Vagina (tissue), 2 donors: ENCODE results near the gene NDUFAF4. TPM values are rescaled to one million over a fixed set of nuclear protein-coding genes. Genes with fewer than 3 reads are reported as not detected.

Source experiments
- DNase-seq, 2 donors: peaks; one replicate each; pipeline ENCODE4 v3.0.0-alpha.2; 2017; ENCODE audit errors: extremely low spot score in 2 of 2
- H3K27ac ChIP-seq: fragments of 200-600 bp; sonication (generic); one replicate; pipeline ENCODE4 v1.5.1; 2019
- H3K27me3 ChIP-seq: fragments of 200-600 bp; sonication (generic); one replicate; pipeline ENCODE4 v1.5.1; 2019
- H3K36me3 ChIP-seq, 2 donors: fragments of 200-600 bp; sonication (generic); one replicate each; pipeline ENCODE4 v1.5.1; 2017 to 2019
- H3K4me1 ChIP-seq: fragments of 200-600 bp; sonication (generic); one replicate; pipeline ENCODE4 v1.5.1; 2019
- H3K4me3 ChIP-seq, 2 donors: fragments of 200-600 bp; sonication (generic); 1 replicate in 1 of 2; 2 replicates in 1 of 2; pipeline ENCODE4 v1.5.1; 2016 to 2019
- H3K9me3 ChIP-seq: fragments of 200-600 bp; sonication (generic); one replicate; pipeline ENCODE4 v1.5.1; 2019
- CTCF ChIP-seq, 3 experiments: fragments of 450-650 bp in 2 of 3; fragments of 200-600 bp in 1 of 3; sonication (generic) in 1 of 3; IDR thresholded peaks; one replicate each; pipeline ENCODE4 v1.5.1; 2017 to 2019; ENCODE audit warnings: antibody characterized with exemption in 3 of 3, mild to moderate bottlenecking in 2 of 3, moderate library complexity in 2 of 3
- POLR2A ChIP-seq, 2 donors: fragments of 450-650 bp; IDR thresholded peaks; one replicate each; pipeline ENCODE4 v1.6.1; 2017; ENCODE audit warnings: antibody characterized with exemption in 2 of 2, mild to moderate bottlenecking in 2 of 2, moderate library complexity in 2 of 2
- POLR2AphosphoS5 ChIP-seq, 2 donors: sonication (generic); formaldehyde crosslinking; IDR thresholded peaks; one replicate each; pipeline ENCODE4 v1.9.0; 2017; ENCODE audit warnings: antibody characterized with exemption in 2 of 2, mild to moderate bottlenecking in 2 of 2, low read depth in 1 of 2; ENCODE audit not compliant: insufficient read depth in 1 of 2
- intact Hi-C: fragments of 100-400 bp; cut with DNase I; formaldehyde crosslinking; loops from one replicate; pipeline ENCODE4 v1.15.1; 2023
- total RNA-seq: library from RNA; depleted of rRNA; stranded (reverse); fragments of >200 nt; gene quantifications from one replicate; pipeline ENCODE4 v1.2.3, GENCODE V29; 2016

NDUFAF4 gene
- total RNA-seq: 14.2 TPM

DNA sequence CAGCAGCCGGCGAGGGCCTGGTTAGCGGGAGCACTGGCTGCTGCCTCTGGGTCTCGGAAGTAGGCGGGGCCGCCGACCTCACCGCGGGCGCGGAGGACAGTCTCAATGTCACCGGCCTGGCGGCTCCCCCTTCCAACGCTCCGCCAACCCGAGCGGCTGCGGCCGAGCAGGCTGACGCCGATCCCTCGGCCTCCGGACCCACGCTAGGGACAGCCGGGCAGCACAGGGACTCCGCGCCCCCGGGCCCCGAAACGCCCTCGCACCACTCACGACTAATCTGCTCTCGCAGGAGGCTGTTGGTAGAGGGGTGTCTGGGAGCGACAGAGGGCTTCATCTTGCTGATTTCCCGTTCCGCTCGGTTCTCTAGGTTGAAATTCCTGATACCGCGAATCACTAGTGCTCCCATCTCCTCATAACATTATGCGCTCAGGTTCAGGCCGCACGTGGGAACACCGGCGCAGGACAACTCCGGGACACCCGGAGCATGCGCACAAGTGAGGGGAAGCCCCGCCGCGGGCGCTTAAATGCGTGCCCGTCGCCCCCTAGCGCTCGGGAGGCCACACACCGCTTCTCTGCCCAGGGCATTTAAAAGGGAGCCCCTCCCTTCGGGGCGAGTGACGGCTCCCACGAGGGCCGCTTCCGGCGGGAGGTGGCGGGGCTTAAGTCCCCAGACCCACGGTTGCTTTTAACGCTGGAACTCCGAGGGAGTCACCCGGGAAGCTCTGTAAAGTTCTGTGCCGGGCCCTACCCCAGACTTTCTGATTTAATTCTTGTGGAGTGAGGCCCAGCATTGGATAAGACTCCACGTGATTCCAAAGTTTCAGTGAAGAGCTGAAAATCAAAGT is at the start of gene NDUFAF4:
NDUFAF4 (minus strand) TSS at position 496 of the 845 bp plus-strand sequence; CDS start at position 406, 90 bp downstream.
- TF ChIP-seq CTCF (IDR thresholded peaks at IDR 0.05) (peak; percentile 67 to 91 (median 88)), POLR2A (IDR thresholded peaks at IDR 0.05) (peak in 1 of 2 donors; percentile 38), POLR2AphosphoS5 (IDR thresholded peaks at IDR 0.05; ENCODE audit: insufficient read depth in 1 of 2, low read depth in 1 of 2) (peak; percentile 86 to 89)
- peaks cover 37% of the 10 kb centered on the region for H3K4me1 ChIP-seq
- no peaks in the 10 kb centered on the region for H3K27me3 ChIP-seq
- H3K27ac ChIP-seq: peak within 1 kb of the TSS; percentile 88
- no peaks in the 10 kb centered on the region for H3K9me3 ChIP-seq
- peak; percentile 96 to 98 for DNase-seq
- H3K36me3 ChIP-seq: peaks cover 0 to 11% of the 10 kb centered on the region in 2 donors
- peak within 1 kb of the TSS; percentile 86 to 96 for H3K4me3 ChIP-seq
- intact Hi-C loops: no loop called here

DNA sequence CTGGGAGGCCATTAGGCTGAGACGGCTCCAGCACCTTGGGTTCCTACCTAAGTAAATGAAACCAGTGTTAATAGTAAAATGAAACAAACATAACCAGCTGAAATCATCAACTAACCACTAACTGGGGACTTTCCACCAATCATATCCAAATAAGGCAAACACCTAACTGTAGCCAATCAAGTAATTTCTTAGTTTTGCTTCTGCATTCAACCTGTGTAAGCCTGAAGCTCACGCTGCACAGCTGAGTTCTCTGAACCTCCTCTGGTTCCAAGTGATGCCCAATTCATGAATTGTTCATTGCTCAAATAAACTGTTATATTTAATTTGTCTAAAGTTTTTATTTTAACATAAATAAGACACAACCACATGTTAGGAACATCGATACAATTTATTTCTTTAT is 49.4 kb upstream of the NDUFAF4 start:
- Histone ChIP-seq H3K9me3 (no peaks in the 10 kb centered on the region), H3K4me3 (no peak overlapping the region), H3K27ac (no peak overlapping the region), H3K27me3 (no peaks in the 10 kb centered on the region), H3K4me1 (no peaks in the 10 kb centered on the region), H3K36me3 (no peaks in the 10 kb centered on the region)
- TF ChIP-seq CTCF (IDR thresholded peaks at IDR 0.05): no peak
- TF ChIP-seq POLR2AphosphoS5 (IDR thresholded peaks at IDR 0.05; ENCODE audit: insufficient read depth in 1 of 2, low read depth in 1 of 2): no peak
- TF ChIP-seq POLR2A (IDR thresholded peaks at IDR 0.05): no peak
- no peak for DNase-seq
- intact Hi-C loops: no loop called here

- DNase-seq: no peak
- intact Hi-C loops: no loop called here
- H3K4me1 ChIP-seq: peaks cover 5% of the 10 kb centered on the region
Observed at GRCh38 chr6:96943555-96944215, 46.0 kb upstream of the NDUFAF4 start.

DNA sequence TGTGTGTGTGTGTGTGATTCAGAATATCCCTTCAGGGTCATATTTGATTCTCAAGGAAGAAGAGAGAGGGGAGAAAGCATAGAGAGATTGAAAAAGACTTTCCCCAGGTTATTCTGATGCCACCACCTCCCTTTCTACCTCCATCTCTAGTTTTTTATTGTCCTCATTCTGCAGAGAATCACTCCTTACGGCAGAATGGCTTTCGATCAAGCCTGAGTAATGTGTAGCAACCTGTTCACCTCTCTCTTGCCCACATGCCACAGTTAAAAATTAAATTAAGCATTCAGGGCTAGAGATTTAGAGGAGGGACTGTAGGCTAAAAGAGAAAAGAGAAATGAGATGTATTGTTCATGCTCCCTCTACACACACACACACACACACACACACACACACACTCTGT is 45.0 kb upstream of the NDUFAF4 start:
- intact Hi-C loops: no loop called here
- H3K36me3 ChIP-seq: no peaks in the 10 kb centered on the region

More at GRCh38 chr6:96943555-96944215, 46.0 kb upstream of the NDUFAF4 start:
- TF ChIP-seq CTCF (IDR thresholded peaks at IDR 0.05) (no peak), POLR2AphosphoS5 (IDR thresholded peaks at IDR 0.05; ENCODE audit: insufficient read depth in 1 of 2, low read depth in 1 of 2) (no peak), POLR2A (IDR thresholded peaks at IDR 0.05) (no peak)
- H3K36me3 ChIP-seq: no peaks in the 10 kb centered on the region
- H3K27me3 ChIP-seq: no peaks in the 10 kb centered on the region
- no peak overlapping the region for H3K27ac ChIP-seq
- H3K9me3 ChIP-seq: no peaks in the 10 kb centered on the region
- no peak overlapping the region for H3K4me3 ChIP-seq

More for the DNA sequence above, 45.0 kb upstream of the NDUFAF4 start:
- Histone ChIP-seq H3K9me3 (no peaks in the 10 kb centered on the region), H3K4me1 (peaks cover 8% of the 10 kb centered on the region), H3K27me3 (no peaks in the 10 kb centered on the region), H3K27ac (no peak overlapping the region), H3K4me3 (no peak overlapping the region)
- TF ChIP-seq CTCF (IDR thresholded peaks at IDR 0.05) (no peak), POLR2AphosphoS5 (IDR thresholded peaks at IDR 0.05; ENCODE audit: insufficient read depth in 1 of 2, low read depth in 1 of 2) (no peak), POLR2A (IDR thresholded peaks at IDR 0.05) (no peak)
- DNase-seq: no peak
